ENCODE measurements around the gene LRIT1.

LRIT1 gene

DNA sequence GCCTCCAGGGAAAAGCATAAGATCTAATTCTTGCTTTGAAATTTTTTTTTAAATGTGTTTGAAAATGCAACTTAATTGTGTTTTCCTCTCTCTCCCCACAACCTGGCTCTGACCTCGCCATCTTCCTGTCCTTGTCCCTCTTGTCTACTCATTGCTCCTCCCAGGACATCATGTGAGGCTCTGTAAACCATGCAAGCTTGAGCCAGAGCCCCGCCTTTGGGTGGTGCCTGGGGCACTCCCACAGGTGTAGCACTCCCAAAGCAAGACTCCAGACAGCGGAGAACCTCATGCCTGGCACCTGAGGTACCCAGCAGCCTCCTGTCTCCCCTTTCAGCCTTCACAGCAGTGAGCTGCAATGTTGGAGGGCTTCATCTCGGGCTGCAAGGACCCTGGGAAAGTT lies 56.8 kb downstream of the LRIT1 start:
- H3K9ac ChIP-seq (ENCODE audit: insufficient read length), result no peak overlapping the region
- no peak overlapping the region for H3K4me3 ChIP-seq
- TF ChIP-seq EZH2 (IDR thresholded peaks at IDR 0.05), result no peak
- TF ChIP-seq FOXP2 (optimal IDR thresholded peaks at IDR 0.05; ENCODE audit: control extremely low read depth, extremely low read length, insufficient read depth), result no peak
- no peak for TF ChIP-seq POLR2AphosphoS5 (IDR thresholded peaks at IDR 0.05; ENCODE audit: borderline replicate concordance, low read depth, low read length)
- no peaks in the 10 kb centered on the region for H3K36me3 ChIP-seq (ENCODE audit: insufficient read depth, low read length)
- no peaks in the 10 kb centered on the region for H3K9me3 ChIP-seq (ENCODE audit: low read depth, low read length)
- H3K27ac ChIP-seq, result no peak overlapping the region
- DNase-seq (ENCODE audit: low read depth, low spot score), result no peak

DNA sequence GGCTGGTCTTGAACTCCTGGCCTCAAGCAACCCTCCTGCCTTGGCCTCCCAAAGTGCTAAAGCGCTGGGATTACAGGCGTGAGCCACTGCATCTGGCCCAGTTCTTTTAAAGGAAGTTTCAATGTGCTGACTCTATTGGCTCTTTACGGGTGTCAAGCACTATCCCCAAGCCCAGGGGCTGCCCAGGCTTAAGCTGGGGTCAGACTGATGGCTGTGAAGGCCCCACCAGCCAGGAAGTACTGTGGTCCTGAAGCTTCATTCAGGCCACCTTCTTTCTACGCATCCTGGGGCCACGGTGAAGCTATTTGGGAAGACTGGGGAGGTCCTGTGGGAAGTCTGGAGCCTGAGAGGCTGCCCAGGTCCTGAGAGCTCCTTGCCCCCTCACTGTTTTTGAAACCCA lies 59.7 kb downstream of the LRIT1 start:
- Histone ChIP-seq H3K4me3 (no peak overlapping the region), H3K9me3 (ENCODE audit: low read depth, low read length) (no peaks in the 10 kb centered on the region), H3K36me3 (ENCODE audit: insufficient read depth, low read length) (no peaks in the 10 kb centered on the region), H3K27ac (no peak overlapping the region), H3K9ac (ENCODE audit: insufficient read length) (no peak overlapping the region)
- no peak for DNase-seq (ENCODE audit: low read depth, low spot score)
- TF ChIP-seq POLR2AphosphoS5 (IDR thresholded peaks at IDR 0.05; ENCODE audit: borderline replicate concordance, low read depth, low read length), result no peak
- no peak for TF ChIP-seq EZH2 (IDR thresholded peaks at IDR 0.05)
- no peak for TF ChIP-seq FOXP2 (optimal IDR thresholded peaks at IDR 0.05; ENCODE audit: control extremely low read depth, extremely low read length, insufficient read depth)

Measured in SK-N-MC (cell line).